ENCODE results near the gene ASTN2.
"Not testable (repeated sequence)": the region's sequence is repeated elsewhere in the genome, so short reads cannot be mapped to it uniquely, and the experiment has no call there.

The ASTN2 gene

GRCh38 chr9:116837018-116837989, 577.6 kb downstream of the ASTN2 start:
- no peak for DNase-seq (ENCODE audit: low read depth in 2 of 3, low spot score in 2 of 3)

GRCh38 chr9:116830321-116830720, 584.5 kb downstream of the ASTN2 start:
- DNase-seq (ENCODE audit: low read depth in 2 of 3, low spot score in 2 of 3): not testable (repeated sequence)

GRCh38 chr9:116821633-116822229, 593.1 kb downstream of the ASTN2 start:
- no peak for DNase-seq (ENCODE audit: low read depth in 2 of 3, low spot score in 2 of 3)

GRCh38 chr9:116819116-116819515, 595.7 kb downstream of the ASTN2 start:
- no peak for DNase-seq (ENCODE audit: low read depth in 2 of 3, low spot score in 2 of 3)

- DNase-seq (ENCODE audit: low read depth in 2 of 3, low spot score in 2 of 3): no peak
These were observed 597.1 kb downstream of the ASTN2 start for GRCh38 chr9:116817762-116818161.

- no peak for DNase-seq (ENCODE audit: low read depth in 2 of 3, low spot score in 2 of 3)
These were observed 598.4 kb downstream of the ASTN2 start for GRCh38 chr9:116816484-116816883.

GRCh38 chr9:116815835-116816234, 599.0 kb downstream of the ASTN2 start:
- no peak for DNase-seq (ENCODE audit: low read depth in 2 of 3, low spot score in 2 of 3)

GRCh38 chr9:116813031-116813300, 601.9 kb downstream of the ASTN2 start:
- no peak for DNase-seq (ENCODE audit: low read depth in 2 of 3, low spot score in 2 of 3)

GRCh38 chr9:116812231-116813030, 602.4 kb downstream of the ASTN2 start:
- no peak for DNase-seq (ENCODE audit: low read depth in 2 of 3, low spot score in 2 of 3)

GRCh38 chr9:116809656-116810055, 605.2 kb downstream of the ASTN2 start:
- no peak for DNase-seq (ENCODE audit: low read depth in 2 of 3, low spot score in 2 of 3)

- no peak for DNase-seq (ENCODE audit: low read depth in 2 of 3, low spot score in 2 of 3)
These were observed 608.8 kb downstream of the ASTN2 start for GRCh38 chr9:116806075-116806474.

- no peak for DNase-seq (ENCODE audit: low read depth in 2 of 3, low spot score in 2 of 3)
These were observed 614.0 kb downstream of the ASTN2 start for GRCh38 chr9:116800885-116801284.

- no peak for DNase-seq (ENCODE audit: low read depth in 2 of 3, low spot score in 2 of 3)
These were observed 614.8 kb downstream of the ASTN2 start for GRCh38 chr9:116800074-116800473.

- DNase-seq (ENCODE audit: low read depth in 2 of 3, low spot score in 2 of 3): no peak
These were observed 616.3 kb downstream of the ASTN2 start for GRCh38 chr9:116798521-116798920.

GRCh38 chr9:116797276-116797675, 617.6 kb downstream of the ASTN2 start:
- DNase-seq (ENCODE audit: low read depth in 2 of 3, low spot score in 2 of 3): no peak

- DNase-seq (ENCODE audit: low read depth in 2 of 3, low spot score in 2 of 3): no peak
These were observed 618.2 kb downstream of the ASTN2 start for GRCh38 chr9:116796669-116797068.

GRCh38 chr9:116795821-116796220, 619.0 kb downstream of the ASTN2 start:
- no peak for DNase-seq (ENCODE audit: low read depth in 2 of 3, low spot score in 2 of 3)

- DNase-seq (ENCODE audit: low read depth in 2 of 3, low spot score in 2 of 3): no peak
These were observed 622.6 kb downstream of the ASTN2 start for GRCh38 chr9:116792271-116792670.

- no peak for DNase-seq (ENCODE audit: low read depth in 2 of 3, low spot score in 2 of 3)
These were observed 623.5 kb downstream of the ASTN2 start for GRCh38 chr9:116791326-116791725.

- DNase-seq (ENCODE audit: low read depth in 2 of 3, low spot score in 2 of 3): no peak
These were observed 625.8 kb downstream of the ASTN2 start for GRCh38 chr9:116789081-116789480.

- no peak for DNase-seq (ENCODE audit: low read depth in 2 of 3, low spot score in 2 of 3)
These were observed 628.1 kb downstream of the ASTN2 start for GRCh38 chr9:116786737-116787136.

GRCh38 chr9:116777116-116777515, 637.7 kb downstream of the ASTN2 start:
- no peak for DNase-seq (ENCODE audit: low read depth in 2 of 3, low spot score in 2 of 3)
